Left renal pelvis (tissue), 4 donors: Measurements from ENCODE around the gene RPL39. TPM values are rescaled to one million over a fixed set of nuclear protein-coding genes. Genes with fewer than 3 reads are reported as not detected.
"Not testable (repeated sequence)": the region's sequence is repeated elsewhere in the genome, so short reads cannot be mapped to it uniquely, and the experiment has no call there.

ENCODE experiments used
- DNase-seq, 4 donors: peaks; one replicate each; pipeline ENCODE4 v3.0.0-alpha.2; 2013; ENCODE audit warnings: low read depth in 4 of 4, low spot score in 3 of 4
- polyA plus RNA-seq, 4 donors: library from polyadenylated mRNA; unstranded; fragments of 120-200 nt; gene quantifications; one replicate each; pipeline ENCODE4 v1.2.1, GENCODE V29; 2013; ENCODE audit not compliant: insufficient read length in 4 of 4

RPL39 gene
- polyA plus RNA-seq: 1,000 to 10,000 TPM; 2,057 to 2,532 (median 2,247) TPM

- peak; percentile 73 to 78 (median 76) for DNase-seq
Measured at GRCh38 chrX:119791437-119792231, at the start of gene RPL39. Gene RPL39 (minus strand): TSS chrX:119791630. CDS start chrX:119791576, 54 bp downstream.

DNA sequence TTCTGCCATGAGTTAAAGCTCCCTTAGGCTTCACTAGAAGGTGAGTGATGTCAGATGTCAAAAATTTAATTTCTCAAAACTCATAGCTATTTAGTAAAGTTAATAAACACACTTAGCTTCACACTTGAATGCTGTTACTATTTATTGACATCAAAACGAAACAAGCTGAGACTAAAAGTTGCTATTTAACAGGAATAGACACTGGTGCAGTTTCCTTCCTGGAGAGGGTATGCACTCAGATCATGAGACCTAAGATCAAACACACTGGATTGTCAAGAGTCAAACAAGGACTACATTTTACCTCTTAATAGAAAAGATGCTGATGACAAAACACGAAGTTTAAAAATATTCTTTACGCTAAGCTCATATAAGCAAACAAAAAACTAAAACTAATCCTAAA, 42.5 kb upstream of the RPL39 start:
- no peak for DNase-seq

DNA sequence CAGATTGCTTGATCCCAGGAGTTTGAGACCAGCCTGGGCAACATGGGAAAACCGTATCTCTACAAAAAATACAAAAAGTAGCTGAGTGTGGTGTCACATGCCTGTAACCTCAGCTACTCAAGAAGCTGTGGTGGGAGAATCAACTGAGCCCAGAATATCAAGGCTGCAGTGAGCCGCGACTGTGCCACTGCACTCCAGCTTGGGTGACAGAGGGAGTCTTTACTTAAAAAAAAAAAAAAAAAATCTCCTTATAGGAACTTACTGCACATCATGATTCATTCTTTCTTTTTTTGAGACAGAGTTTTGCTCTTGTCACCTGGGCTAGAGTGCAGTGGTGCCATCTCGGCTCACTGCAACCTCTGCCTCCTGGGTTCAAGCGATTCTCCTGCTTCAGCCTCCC, 37.0 kb upstream of the RPL39 start:
- DNase-seq: no peak

DNA sequence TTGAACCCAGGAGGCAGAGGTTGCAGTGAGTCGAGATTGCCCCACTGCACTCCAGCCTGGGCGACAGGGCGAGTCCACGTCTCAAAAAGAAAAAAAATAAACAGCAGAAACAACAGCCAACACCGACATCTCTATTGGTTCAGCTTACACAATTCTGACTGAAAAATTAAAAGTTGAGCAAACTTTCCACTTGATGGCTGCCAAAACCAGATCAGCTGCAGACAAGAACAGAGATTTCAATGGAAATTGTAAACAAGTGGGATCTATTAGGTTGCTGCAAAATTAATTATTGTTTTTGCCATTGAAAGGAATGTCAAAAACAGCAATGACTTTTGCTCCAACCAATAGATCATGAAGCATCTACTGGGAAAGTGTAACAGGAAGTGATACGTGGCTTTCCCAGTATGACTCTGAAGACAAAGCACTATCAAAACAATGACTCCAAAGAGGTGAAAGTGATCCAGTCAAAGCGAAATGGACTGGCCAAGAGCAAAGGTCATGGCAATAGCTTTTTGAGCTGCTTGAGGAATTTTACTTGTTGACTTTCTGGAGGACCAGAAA, 35.0 kb upstream of the RPL39 start:
- DNase-seq: no peak

DNA sequence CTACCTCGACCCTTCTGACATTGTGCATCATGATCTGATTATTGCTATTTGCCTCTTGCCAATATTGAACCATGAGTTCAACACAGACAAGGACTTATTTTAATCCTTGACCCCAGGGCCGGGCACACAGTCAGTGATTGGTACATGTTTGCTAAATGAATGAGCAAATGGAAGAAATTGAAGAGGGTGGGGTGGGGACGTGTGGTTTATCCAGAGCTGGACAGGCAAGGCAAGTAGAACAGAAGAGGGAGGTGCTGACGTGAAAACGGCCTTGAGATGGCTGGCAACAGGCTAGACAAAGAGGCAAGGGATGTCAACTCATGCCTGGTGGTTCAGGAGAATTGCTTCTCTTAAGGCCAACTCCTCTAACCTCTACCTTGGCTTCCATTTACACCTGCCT, 32.8 kb upstream of the RPL39 start:
- not testable (repeated sequence) for DNase-seq

GRCh38 chrX:119821703-119822102, 30.3 kb upstream of the RPL39 start:
- DNase-seq: not testable (repeated sequence)

DNA sequence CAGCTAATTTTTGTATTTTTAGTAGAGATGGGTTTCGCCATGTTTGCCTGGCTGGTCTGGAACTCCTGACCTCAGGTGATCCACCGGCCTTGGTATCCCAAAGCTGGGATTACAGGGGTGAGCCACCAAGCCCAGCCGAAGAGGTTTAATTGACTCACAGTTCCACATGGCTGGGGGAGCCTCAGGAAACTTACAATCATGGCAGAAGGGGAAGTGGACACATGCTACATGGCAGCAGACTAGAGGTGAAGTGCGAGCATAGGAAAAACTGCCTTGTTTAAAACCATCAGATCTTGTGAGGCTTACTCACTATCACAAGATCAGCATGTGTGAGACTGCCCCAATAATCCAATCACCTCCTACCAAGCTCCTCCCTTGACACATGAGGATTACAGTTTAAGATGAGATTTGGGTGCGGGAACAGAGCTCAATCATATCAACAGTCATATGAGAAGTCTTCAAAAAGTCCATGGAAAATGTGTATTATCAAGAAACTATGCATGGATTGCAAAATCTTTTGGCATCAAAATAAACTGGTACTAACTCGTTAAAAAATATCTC, 25.8 kb upstream of the RPL39 start:
- DNase-seq: no peak

- DNase-seq: no peak
Measured at GRCh38 chrX:119816300-119816699, 24.9 kb upstream of the RPL39 start.

GRCh38 chrX:119809185-119809666, 17.8 kb upstream of the RPL39 start:
- no peak for DNase-seq

DNA sequence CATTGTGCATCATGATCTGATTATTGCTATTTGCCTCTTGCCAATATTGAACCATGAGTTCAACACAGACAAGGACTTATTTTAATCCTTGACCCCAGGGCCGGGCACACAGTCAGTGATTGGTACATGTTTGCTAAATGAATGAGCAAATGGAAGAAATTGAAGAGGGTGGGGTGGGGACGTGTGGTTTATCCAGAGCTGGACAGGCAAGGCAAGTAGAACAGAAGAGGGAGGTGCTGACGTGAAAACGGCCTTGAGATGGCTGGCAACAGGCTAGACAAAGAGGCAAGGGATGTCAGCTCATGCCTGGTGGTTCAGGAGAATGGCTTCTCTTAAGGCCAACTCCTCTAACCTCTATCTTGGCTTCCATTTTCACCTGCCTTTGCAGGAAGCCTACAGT, 17.0 kb upstream of the RPL39 start:
- not testable (repeated sequence) for DNase-seq

GRCh38 chrX:119802546-119802945, 11.1 kb upstream of the RPL39 start:
- no peak for DNase-seq

DNA sequence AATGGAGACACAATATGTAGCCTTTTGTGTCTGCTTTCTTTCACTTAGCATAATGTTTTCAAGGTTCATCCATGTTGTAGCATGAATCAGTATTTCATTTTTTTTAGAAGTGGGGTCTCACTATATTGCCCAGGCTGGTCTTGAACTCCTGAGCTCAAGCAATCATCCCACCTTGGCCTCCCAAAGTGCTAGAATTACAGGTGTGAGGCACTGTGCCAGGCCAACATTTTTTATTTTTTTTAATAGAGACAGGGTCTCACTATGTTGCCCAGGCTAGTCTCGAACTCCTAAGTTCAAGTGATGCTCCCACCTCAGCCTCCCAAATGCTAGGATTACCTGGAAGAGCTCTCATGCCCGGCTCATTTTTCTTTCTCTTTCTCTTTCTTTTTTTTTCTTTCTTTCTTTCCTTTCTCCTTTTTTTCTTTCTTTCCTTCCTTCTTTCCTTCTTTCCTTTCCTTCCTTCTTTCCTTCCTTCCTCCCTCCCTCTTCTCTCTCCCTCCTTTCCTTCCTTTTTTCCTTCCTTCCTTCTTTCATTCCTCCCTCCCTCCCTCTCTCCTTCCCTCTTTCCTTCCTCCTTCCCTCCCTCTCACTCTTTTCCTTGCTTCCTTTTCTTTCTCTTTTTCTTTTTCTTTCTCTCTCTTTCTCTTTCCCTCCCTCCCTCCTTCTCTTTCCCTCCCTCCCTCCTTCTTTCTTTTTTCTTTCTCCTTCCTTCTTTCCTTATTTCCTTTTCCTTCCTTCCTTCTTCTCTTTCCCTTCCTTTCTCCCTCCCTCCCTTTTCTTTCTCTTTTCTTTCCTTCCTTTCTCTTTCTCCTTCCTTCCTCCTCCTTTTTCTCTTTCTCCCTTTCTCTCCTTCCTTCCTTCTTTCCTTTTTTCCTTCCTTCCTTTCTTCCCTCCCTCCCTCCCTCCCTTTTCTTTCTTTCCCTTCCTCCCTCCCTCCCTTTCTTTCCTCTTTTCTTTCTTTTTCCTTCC, 10.1 kb upstream of the RPL39 start:
- no peak for DNase-seq

GRCh38 chrX:119790977-119791436, 423 bp downstream of the RPL39 start:
- DNase-seq: peak in 3 of 4 donors; percentile 12 to 22 (median 19)

- no peak for DNase-seq
Measured at GRCh38 chrX:119784747-119785446, 6.5 kb downstream of the RPL39 start.

- DNase-seq: no peak
Measured at GRCh38 chrX:119783026-119783425, 8.4 kb downstream of the RPL39 start.

- no peak for DNase-seq
Measured at GRCh38 chrX:119778829-119779228, 12.6 kb downstream of the RPL39 start.

- no peak for DNase-seq
Measured at GRCh38 chrX:119775517-119776238, 15.8 kb downstream of the RPL39 start.

- not testable (repeated sequence) for DNase-seq
Measured at GRCh38 chrX:119769388-119769787, 22.0 kb downstream of the RPL39 start.

GRCh38 chrX:119768436-119768835, 23.0 kb downstream of the RPL39 start:
- not testable (repeated sequence) for DNase-seq
